ENCODE results near the gene GAL3ST3. TPM values are rescaled to one million over a fixed set of nuclear protein-coding genes. Genes with fewer than 3 reads are reported as not detected.

GAL3ST3 gene
- total and polyA plus RNA-seq, 10 of the 15 experiments (the other 5 are each of a cell fraction or from before 2014, with no cell fraction given) = 0.06 to 0.12 TPM; not detected in 8

DNA sequence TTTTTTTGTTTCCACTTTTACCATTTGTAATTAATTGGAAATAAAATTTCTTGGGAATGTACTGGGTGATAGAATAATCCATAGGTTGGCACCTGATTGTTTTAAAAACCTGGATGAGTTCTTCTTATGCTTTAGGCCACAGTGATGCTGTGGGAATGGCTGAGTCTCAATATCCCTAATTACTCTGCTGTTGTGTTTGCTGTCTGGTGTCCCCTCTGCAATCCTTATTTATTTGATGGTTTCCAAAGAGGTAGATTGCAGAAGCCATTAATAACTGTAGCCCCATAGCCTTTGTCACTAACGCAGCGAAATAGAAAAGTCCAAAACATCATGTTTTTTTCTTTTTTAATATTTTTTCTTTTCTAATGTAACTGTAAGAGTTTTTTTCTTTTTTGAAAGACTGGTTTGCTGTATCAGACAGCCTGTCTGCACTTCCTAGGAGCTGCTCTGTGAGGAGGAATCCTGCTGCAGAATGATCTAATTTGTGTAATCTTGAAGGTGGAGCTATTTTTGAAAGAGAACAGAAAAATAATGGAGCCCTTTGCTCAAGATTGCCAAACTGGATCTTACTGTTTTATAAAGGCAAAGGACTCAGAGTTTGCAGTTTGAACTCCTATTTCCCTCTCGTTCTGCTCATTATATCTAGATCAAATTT, 36.0 kb upstream of the GAL3ST3 start:
- no peak for DNase-seq (ENCODE audit: low read depth, low spot score)
- no peak for TF ChIP-seq JUND (IDR thresholded peaks at IDR 0.05; ENCODE audit: low read depth, low read length)
- no peak for TF ChIP-seq SREBF1 (IDR thresholded peaks at IDR 0.05; ENCODE audit: low read length)
- TF ChIP-seq IKZF2 (IDR thresholded peaks at IDR 0.05) = no peak
- TF ChIP-seq TBL1XR1 (IDR thresholded peaks at IDR 0.05; ENCODE audit: low read depth, low read length) = no peak
- TF ChIP-seq SMC3 (IDR thresholded peaks at IDR 0.05; ENCODE audit: borderline replicate concordance, low read length) = no peak
- no peak for TF ChIP-seq BRCA1 (IDR thresholded peaks at IDR 0.05; ENCODE audit: low read depth, low read length)
- no peak for TF ChIP-seq SMAD1 (IDR thresholded peaks at IDR 0.05; ENCODE audit: low read depth, partially characterized antibody)
- no TSS peak for BruUV-seq (replicated peaks)
- Histone ChIP-seq H4K20me1 (ENCODE audit: control insufficient read depth, insufficient read depth) (no peaks in the 10 kb centered on the region; the same call in 1 of the 2 replicates), H3K9ac (ENCODE audit: control insufficient read depth, insufficient read depth, low read length) (no peak overlapping the region), H3K79me2 (ENCODE audit: control insufficient read depth, insufficient read depth, low read length) (peaks cover 76% of the 10 kb centered on the region), H3K27me3 (replicated peaks in 1 of 2; ENCODE audit: control insufficient read depth in 2 of 2, insufficient read depth in 2 of 2, low read length in 1 of 2) (no peaks in the 10 kb centered on the region), H3K9me3 (replicated peaks; ENCODE audit: control insufficient read depth, insufficient read depth, low read length) (no peaks in the 10 kb centered on the region), H3K4me3 (no peak overlapping the region), H3K27ac (ENCODE audit: control insufficient read depth, insufficient read depth) (no peak overlapping the region), H3K4me2 (ENCODE audit: control insufficient read depth, insufficient read depth) (no peak overlapping the region), H3K36me3 (ENCODE audit: control insufficient read depth in 2 of 2, insufficient read depth in 2 of 2, low read length in 1 of 2) (peaks cover 0 to 6% of the 10 kb centered on the region in 2 experiments; a peak in 1 of 4 replicates), H2AFZ (ENCODE audit: control insufficient read depth, low read depth, low read length) (no peak overlapping the region), H3K4me1 (ENCODE audit: control insufficient read depth, insufficient read depth, low read length) (peaks cover 36% of the 10 kb centered on the region)
- WGBS (ENCODE audit: insufficient coverage, insufficient replicate concordance, low lambda C conversion rate, missing lambda C conversion rate) = 85% methylated on average over 3 of the region's 3 CpGs
- ChIA-PET SMC1A (ENCODE audit: uncharacterized antibody, unreplicated experiment) (interaction anchor here (0.9 to 1.3 kb wide), 4 partner anchors 14 to 31 kb away, joined by 3 to 6 read pairs (median 4); no protein-coding TSS in a partner anchor), RAD21 (ENCODE audit: unreplicated experiment) (interaction anchor here (1.1 to 1.2 kb wide), 2 partner anchors 34 to 41 kb away, joined by 4 to 5 read pairs; no protein-coding TSS in a partner anchor), POLR2A (interaction anchor here (0.8 to 2.4 kb wide), 3 partner anchors 24 to 35 kb away, joined by 3 to 10 read pairs (median 4); no protein-coding TSS in a partner anchor), CTCF (interaction anchor here (0.6 to 0.8 kb wide), 3 partner anchors 25 to 315 kb away, joined by 3 to 6 read pairs (median 4); no protein-coding TSS in a partner anchor)
- in situ Hi-C loops (cut with MboI) (no loop called here), intact Hi-C loops (cut with micrococcal nuclease; ENCODE audit: unreplicated experiment) (no loop called here)
- no peak for ATAC-seq
- no peak for FAIRE-seq
